RWPE2 (cell line): ENCODE results near the gene SPATC1L.

ENCODE experiments used
- ATAC-seq: fragments of 200-7000 bp; cut with Tn5 transposase; 3 replicates; pipeline ENCODE4 v1.9.1; 2021; ENCODE audit warnings: low read depth
- DNase-seq: peaks from one replicate; pipeline ENCODE4 v3.0.0-alpha.2; 2020; ENCODE audit warnings: low spot score
- H3K27ac ChIP-seq: fragments of 450-650 bp; 2 replicates; pipeline ENCODE4 v1.5.1; 2017; ENCODE audit warnings: mild to moderate bottlenecking; ENCODE audit not compliant: poor library complexity, severe bottlenecking
- H3K27me3 ChIP-seq: fragments of 250-450 bp; sonication (Bioruptor Pico); 2 replicates; pipeline ENCODE4 v1.5.1; 2021; ENCODE audit warnings: mild to moderate bottlenecking, moderate library complexity; ENCODE audit not compliant: insufficient read depth, poor library complexity, severe bottlenecking
- H3K36me3 ChIP-seq: fragments of 250-450 bp; sonication (Bioruptor Pico); 2 replicates; pipeline ENCODE4 v1.5.1; 2020; ENCODE audit warnings: low read depth, mild to moderate bottlenecking, moderate library complexity
- H3K4me1 ChIP-seq: fragments of 250-450 bp; sonication (Bioruptor Pico); 2 replicates; pipeline ENCODE4 v1.5.1; 2021; ENCODE audit warnings: mild to moderate bottlenecking, moderate library complexity; ENCODE audit not compliant: insufficient read depth, poor library complexity, severe bottlenecking
- H3K4me3 ChIP-seq: fragments of 250-450 bp; sonication (Bioruptor Pico); 2 replicates; pipeline ENCODE4 v1.5.1; 2021; ENCODE audit warnings: mild to moderate bottlenecking, moderate library complexity; ENCODE audit not compliant: severe bottlenecking
- H3K9me3 ChIP-seq: fragments of 250-450 bp; sonication (Bioruptor Pico); 2 replicates; pipeline ENCODE4 v1.5.1; 2021; ENCODE audit warnings: mild to moderate bottlenecking, moderate library complexity; ENCODE audit not compliant: severe bottlenecking
- TF ChIP-seq, protein P1 (sequence below): fragments of 450-650 bp; IDR thresholded peaks from one replicate; pipeline ENCODE4 v1.5.1; 2017; ENCODE audit warnings: mild to moderate bottlenecking, moderate library complexity; ENCODE audit not compliant: poor library complexity, severe bottlenecking

SPATC1L gene

DNA sequence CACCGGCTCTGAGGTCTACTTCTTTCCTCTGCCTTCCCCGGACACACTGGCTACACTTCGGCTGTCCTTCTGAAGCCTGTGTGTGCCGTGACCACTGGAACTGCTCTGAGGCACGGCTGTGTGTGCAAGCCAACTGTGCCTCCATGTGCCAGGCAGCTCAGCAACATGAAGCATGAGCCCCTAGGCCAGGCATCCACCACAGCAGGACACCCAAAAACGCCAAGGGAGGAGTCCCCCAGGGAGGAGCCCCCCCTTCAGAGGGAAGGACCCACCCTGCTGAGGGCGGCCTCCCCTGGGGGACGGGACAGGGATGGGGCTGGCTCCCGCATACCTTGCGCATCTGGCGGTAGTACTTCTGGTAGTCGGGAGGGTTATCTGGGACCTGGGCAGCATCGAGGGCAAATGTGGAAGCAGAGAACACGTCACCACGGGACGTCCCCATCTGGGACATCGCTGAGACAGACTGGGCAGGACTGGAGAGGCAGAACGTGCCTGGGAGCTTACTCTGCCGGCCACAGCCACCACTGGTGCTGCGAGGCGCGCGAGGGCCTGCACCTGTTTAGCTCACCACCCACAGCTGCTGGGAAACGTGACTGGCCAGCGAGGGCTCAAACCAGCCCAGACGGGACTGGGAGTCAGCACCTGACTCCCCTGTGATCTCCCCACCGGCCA is 23.8 kb upstream of the SPATC1L start:
- no peak for ATAC-seq
- H3K27ac ChIP-seq, result no peak overlapping the region

DNA sequence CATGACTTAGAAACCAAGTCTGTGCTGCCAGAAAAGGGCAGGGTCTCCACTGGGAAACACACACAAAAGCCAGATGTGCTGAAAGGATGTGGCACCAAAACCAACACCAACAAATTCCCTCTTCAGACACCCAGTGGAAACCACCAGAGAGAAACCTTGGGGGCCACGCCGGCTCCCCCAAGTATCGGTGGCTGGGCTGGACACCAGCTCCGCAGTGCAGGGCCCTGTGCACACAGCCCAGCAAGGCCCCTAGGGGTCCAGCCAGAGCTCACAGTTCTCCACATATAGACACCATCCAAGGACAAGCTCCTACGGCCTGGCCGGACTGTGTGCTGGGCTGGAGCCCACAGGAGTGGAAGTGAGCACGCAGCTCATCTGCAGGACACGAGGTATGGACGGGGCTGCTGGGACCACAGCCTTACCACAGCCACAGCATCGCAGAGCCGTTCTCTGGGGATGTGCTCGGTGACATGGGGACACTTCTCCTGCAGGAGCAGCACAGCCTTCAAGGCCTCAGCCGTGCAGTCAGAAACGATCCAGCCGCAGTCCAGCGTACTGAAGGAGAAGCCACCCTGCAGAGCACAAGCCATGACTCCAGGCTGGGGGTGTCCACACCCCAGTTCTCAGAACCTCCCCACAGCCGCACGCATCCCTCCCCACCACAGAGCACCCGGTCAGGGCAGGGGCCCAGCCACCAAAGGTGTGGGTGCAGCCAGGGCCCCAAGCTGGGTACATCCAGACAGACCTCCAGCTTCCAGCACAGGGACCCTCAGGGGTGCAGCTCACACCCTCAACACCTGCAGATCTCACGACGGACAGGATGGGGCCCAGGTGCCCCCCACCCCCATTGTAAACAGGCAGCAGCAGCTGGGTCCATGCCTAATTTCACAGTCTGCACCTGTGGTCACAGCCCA is 23.0 kb upstream of the SPATC1L start:
- ATAC-seq (no peak), DNase-seq (peak; percentile 63)
- Histone ChIP-seq H3K27ac (no peak overlapping the region), H3K36me3 (peaks cover 93% of the 10 kb centered on the region), H3K4me3 (no peak overlapping the region), H3K27me3 (no peaks in the 10 kb centered on the region), H3K9me3 (no peaks in the 10 kb centered on the region), H3K4me1 (no peaks in the 10 kb centered on the region)
- TF ChIP-seq, protein P1, sequence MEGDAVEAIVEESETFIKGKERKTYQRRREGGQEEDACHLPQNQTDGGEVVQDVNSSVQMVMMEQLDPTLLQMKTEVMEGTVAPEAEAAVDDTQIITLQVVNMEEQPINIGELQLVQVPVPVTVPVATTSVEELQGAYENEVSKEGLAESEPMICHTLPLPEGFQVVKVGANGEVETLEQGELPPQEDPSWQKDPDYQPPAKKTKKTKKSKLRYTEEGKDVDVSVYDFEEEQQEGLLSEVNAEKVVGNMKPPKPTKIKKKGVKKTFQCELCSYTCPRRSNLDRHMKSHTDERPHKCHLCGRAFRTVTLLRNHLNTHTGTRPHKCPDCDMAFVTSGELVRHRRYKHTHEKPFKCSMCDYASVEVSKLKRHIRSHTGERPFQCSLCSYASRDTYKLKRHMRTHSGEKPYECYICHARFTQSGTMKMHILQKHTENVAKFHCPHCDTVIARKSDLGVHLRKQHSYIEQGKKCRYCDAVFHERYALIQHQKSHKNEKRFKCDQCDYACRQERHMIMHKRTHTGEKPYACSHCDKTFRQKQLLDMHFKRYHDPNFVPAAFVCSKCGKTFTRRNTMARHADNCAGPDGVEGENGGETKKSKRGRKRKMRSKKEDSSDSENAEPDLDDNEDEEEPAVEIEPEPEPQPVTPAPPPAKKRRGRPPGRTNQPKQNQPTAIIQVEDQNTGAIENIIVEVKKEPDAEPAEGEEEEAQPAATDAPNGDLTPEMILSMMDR, result no peak

More for the DNA sequence above, 23.8 kb upstream of the SPATC1L start:
- no peaks in the 10 kb centered on the region for H3K9me3 ChIP-seq
- no peaks in the 10 kb centered on the region for H3K27me3 ChIP-seq
- H3K4me3 ChIP-seq, result no peak overlapping the region
- TF ChIP-seq, protein P1, result no peak
- H3K36me3 ChIP-seq, result peaks cover 92% of the 10 kb centered on the region
- no peaks in the 10 kb centered on the region for H3K4me1 ChIP-seq
- DNase-seq, result no peak

DNA sequence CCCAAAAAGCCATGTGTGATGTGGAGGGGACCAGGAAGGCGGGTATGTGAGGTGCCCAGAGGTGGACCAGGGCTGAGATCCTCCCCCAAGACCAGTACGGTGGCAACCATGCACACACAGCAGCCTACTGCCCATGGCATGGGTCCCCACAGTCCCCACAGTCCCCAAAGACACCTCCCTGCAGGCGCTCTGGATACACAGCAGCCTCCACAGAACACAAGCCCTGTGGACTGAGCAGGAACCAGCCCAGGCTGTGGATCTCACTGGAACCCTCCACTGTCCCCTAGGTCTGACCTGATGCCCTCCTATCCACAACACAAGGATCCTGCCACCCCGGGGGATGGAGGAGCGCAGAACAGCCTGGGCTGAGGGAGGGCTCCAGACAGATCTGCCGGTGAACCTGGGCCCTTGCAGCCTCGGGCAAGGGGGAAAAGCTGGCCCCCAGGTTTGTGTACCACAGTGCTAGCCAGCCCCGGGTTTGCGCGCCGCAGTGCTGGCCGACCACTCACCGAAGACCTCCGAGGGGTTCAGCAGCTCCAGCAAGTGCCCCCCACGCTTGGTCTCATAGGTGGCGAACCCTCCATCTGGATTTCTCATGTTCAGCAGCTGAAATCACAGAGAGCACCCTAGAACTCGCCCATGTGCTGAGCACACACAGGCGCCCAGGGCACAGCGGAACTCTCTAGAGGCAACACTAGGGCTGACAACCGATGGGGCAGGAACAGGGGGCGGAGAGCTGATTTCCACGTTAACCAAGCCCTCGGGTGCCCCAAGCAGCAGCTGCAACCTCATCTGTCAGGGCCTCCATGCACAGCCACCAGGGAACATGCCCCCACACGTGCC is 22.1 kb upstream of the SPATC1L start:
- Histone ChIP-seq H3K27me3 (no peaks in the 10 kb centered on the region), H3K4me1 (no peaks in the 10 kb centered on the region), H3K4me3 (no peak overlapping the region), H3K27ac (no peak overlapping the region), H3K9me3 (no peaks in the 10 kb centered on the region), H3K36me3 (peaks cover 88% of the 10 kb centered on the region)
- DNase-seq (peak; percentile 64), ATAC-seq (no peak)
- TF ChIP-seq, protein P1, result no peak

DNA sequence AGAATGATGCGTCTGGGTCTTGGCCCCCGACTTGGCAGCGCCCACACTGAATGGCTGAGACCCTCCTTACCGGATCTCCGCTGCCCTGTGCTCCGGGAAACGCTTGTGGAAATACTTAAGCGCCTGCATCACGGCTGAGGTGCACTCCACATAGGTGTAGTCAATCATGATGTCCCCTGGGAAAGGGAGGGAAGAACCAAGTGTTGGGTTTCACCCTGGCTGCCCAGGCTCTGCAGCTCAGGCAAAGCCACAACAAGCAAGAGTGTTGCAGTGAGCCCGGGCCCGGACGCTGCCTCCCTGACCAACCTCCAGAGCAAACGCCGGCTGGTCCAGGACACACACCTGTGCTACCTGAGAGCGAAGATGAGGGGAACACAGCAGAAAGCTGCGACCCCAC is 21.5 kb upstream of the SPATC1L start:
- Histone ChIP-seq H3K27ac (no peak overlapping the region), H3K4me1 (no peaks in the 10 kb centered on the region), H3K36me3 (peaks cover 85% of the 10 kb centered on the region), H3K27me3 (no peaks in the 10 kb centered on the region), H3K4me3 (no peak overlapping the region), H3K9me3 (no peaks in the 10 kb centered on the region)
- no peak for ATAC-seq
- DNase-seq, result peak; percentile 72
- TF ChIP-seq, protein P1, result no peak
